IPS DF 4.7 (cell line): ENCODE measurements around the gene KIR3DL1.
"Not testable (repeated sequence)": the region's sequence is repeated elsewhere in the genome, so short reads cannot be mapped to it uniquely, and the experiment has no call there.

Experiments
- DNase-seq: peaks from one replicate; pipeline ENCODE4 v3.0.0-alpha.2; 2013; ENCODE audit warnings: low spot score; ENCODE audit errors: extremely low read depth

The KIR3DL1 gene

GRCh38 chr19:54814571-54814970 lies 1.7 kb upstream of the KIR3DL1 start:
- not testable (repeated sequence) for DNase-seq

DNA sequence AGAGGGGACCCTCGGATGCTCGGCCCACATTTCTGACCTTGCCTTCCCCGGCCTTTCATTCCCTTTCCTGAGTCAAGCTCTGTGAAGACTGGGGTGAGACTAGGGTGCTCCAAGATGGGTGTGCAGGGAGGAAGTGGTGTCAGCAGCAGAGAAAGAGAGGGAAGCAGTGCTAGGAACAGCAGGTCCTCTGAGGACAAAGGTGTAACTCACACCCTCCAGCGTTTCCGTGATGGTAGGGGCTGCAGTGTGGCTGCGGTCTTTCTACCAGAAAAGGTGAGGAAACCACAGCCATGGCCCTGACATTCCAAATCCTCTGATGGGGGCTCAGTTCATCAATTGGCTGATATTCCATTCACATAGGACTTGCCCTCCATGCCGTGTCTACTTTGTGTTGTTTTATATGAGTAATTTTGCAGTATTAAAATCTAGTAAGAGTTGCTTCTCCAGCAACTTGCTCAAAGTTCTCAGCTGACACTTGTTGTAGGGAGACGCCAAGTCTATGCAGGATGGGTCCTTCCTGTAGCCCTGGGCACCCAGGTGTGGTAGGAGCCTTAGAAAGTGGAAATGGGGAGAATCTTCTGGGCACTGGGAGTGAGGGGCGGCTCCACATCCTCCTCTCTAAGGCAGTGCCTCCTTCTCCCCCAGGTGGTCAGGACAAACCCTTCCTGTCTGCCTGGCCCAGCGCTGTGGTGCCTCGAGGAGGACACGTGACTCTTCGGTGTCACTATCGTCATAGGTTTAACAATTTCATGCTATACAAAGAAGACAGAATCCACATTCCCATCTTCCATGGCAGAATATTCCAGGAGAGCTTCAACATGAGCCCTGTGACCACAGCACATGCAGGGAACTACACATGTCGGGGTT lies 1.6 kb downstream of the KIR3DL1 start:
- DNase-seq, result no peak

DNA sequence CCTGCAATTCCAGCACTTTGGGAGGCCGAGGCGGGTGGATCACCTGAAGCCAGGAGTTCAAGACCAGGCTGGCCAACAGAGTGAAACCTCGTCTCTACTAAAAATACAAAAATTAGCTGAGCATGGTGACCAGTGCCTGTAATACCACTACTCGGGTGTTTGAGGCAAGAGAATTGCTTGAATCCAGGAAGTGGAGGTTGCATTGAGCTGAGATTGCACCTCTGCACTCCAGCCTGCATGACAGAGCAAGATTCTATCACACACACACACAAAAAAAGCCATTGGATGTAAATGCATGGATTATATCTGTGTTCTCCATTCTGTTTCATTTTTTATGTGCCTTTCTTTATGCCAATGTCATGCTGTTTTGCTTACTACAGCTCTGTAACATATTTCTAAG lies 8.1 kb downstream of the KIR3DL1 start:
- not testable (repeated sequence) for DNase-seq

DNA sequence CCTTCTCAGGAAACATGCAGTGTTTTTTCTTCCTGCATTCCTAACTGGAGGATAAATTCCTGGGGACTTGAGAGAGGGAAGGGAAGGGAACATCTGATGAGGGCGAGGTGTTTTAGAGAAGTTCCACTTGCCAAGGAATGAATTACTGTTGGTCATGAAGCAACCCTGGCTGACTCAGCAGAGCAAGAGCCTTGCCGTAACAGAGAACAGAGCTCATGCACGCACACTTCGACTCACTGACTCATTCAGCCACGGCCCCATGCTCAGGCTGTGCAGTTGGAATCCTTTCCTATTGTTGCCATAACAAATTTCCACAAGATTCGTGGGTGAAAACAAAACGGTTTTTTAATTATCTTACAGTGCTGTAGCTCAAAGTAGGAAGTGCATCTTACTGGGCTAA lies 9.1 kb downstream of the KIR3DL1 start:
- DNase-seq, result not testable (repeated sequence)

DNA sequence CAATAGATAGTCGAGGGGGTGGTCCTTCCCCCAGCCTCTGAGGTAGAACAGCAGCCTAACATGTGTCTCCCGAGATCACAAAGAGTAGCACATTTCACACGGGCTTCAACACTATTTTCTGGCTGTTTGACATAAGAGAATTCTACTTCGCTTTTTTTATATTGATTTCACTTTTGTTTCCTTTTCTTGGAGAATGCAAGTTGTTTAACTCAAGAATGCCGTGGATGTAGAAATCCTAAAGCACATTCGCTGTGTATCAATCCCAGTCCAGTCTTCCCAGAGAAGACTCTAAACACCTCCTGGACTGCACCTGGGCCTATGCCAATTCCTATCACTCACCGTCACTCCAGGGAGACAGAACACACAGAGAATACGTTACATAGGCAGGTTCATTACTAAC lies 11.8 kb downstream of the KIR3DL1 start:
- not testable (repeated sequence) for DNase-seq

GRCh38 chr19:54832496-54832895 lies 16.2 kb downstream of the KIR3DL1 start, which contains the start of gene KIR2DS4:
Gene KIR2DS4, plus strand, starts transcription at chr19:54832676.
- DNase-seq, result not testable (repeated sequence)

GRCh38 chr19:54835126-54835525 lies 18.9 kb downstream of the KIR3DL1 start:
- not testable (repeated sequence) for DNase-seq

GRCh38 chr19:54837522-54837921 lies 21.3 kb downstream of the KIR3DL1 start:
- DNase-seq, result not testable (repeated sequence)

GRCh38 chr19:54843171-54843570 lies 26.9 kb downstream of the KIR3DL1 start:
- DNase-seq, result not testable (repeated sequence)

GRCh38 chr19:54850061-54850640 lies 33.9 kb downstream of the KIR3DL1 start, which contains the start of gene KIR3DL2:
Gene KIR3DL2, plus strand, starts transcription at chr19:54850443. Its CDS starts 33 bp downstream, at chr19:54850476.
- not testable (repeated sequence) for DNase-seq

GRCh38 chr19:54850930-54851329 lies 34.7 kb downstream of the KIR3DL1 start:
- DNase-seq, result no peak

DNA sequence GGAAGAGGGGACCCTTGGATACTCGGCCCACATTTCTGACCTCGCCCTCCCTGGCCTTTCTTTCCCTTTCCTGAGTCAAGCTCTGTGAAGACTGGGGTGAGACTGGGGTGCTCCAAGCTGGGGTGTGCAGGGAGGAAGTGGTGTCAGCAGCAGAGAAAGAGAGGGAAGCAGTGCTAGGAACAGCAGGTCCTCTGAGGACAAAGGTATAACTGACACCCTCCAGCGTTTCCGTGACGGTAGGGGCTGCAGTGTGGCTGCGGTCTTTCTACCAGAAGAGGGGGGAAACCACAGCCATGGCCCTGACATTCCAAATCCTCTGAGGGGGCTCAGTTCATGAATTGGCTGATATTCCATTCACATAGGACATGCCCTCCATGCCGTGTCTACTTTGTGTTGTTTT lies 35.1 kb downstream of the KIR3DL1 start:
- DNase-seq, result no peak

GRCh38 chr19:54855241-54855640 lies 39.0 kb downstream of the KIR3DL1 start:
- DNase-seq, result not testable (repeated sequence)

DNA sequence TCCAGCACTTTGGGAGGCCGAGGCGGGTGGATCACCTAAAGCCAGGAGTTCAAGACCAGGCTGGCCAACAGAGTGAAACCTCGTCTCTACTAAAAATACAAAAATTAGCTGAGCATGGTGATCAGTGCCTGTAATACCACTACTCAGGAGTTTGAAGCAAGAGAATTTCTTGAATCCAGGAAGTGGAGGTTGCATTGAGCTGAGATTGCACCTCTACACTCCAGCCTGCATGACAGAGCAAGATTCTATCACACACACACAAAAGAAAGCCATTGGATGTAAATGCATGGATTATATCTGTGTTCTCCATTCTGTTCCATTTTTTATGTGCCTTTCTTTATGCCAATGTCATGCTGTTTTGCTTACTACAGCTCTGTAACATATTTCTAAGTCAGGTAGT lies 42.2 kb downstream of the KIR3DL1 start:
- DNase-seq, result not testable (repeated sequence)

DNA sequence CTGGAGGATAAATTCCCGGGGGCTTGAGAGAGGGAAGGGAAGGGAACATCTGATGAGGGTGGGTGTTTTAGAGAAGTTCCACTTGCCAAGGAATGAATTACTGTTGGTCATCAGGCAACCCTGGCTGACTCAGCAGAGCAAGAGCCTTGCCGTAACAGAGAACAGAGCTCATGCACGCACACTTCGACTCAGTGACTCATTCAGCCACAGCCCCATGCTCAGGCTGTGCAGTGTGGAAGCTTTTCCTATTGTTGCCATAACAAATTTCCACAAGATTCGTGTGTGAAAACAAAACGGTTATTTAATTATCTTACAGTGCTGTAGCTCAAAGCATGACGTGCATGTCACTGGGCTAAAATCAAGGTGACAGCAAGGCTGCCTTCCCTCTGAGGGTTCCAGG lies 43.2 kb downstream of the KIR3DL1 start:
- not testable (repeated sequence) for DNase-seq

DNA sequence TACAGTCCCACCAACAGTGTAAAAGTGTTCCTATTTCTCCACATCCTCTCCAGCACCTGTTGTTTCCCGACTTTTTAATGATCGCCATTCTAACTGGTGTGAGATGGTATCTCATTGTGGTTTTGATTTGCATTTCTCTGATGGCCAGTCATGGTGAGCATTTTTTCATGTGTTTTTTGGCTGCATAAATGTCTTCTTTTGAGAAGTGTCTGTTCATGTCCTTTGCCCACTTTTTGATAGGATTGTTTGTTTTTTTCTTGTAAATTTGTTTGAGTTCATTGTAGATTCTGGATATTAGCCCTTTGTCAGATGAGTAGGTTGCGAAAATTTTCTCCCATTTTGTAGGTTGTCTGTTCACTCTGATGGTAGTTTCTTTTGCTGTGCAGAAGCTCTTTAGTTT lies 47.2 kb downstream of the KIR3DL1 start:
- not testable (repeated sequence) for DNase-seq

DNA sequence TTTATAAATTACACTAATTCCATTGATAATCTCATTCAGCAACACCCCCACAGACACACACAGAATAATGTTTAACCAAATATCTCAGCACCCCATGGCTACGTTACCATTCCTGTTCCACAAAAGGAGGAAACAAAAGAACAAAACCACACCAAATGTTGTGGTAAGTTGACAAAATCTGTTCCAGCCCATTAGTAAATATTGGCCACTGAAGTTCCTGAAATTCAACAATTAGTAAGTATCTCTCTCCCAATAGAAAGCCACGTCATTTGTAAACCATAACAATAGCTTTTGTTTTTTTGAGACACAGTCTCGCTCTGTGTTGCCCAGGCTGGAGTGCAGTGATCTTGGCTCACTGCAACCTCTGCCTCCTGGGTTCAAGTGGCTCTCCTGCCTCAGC lies 55.4 kb downstream of the KIR3DL1 start:
- DNase-seq, result no peak

DNA sequence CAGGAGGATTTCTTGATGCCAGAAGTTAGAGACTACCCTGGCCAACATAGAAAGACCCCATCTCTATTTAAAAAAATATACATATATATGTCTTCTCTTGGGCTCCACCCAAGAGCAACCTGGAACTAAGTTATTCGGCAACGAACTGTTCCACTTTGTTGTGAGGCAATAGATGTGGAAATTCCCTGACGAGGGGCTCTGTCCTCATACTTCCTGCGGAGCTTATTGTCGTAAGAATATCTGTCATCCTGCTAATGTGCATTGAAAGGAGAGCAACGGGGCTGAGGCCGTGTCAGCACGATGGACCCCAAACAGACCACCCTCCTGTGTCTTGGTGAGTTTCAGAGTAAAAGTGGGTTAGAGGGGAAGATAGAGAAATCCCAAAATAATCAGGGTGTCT lies 57.7 kb downstream of the KIR3DL1 start, which contains the start of gene FCAR:
Gene FCAR, plus strand, starts transcription at position 246 of the 400 bp plus-strand sequence. Its CDS starts 55 bp downstream, at position 301.
- DNase-seq, result no peak

DNA sequence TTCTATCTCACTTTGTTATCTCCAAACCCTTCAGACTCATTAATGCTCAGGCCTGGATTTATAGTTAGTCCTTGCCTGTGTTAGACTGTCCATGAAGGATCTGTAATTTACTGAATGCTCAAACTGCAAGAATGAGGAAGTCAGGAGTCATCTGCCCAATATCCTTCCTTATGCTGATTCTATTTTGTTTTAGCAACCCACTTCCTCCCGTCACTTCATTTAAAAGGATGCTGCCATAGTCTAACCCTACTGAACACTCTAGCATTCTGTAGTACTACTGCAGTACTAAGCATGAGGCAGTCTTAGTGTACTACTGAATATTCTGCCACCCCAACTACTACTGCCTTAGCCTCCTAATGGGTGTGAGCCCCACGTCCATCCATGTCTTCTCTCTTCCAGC lies 59.2 kb downstream of the KIR3DL1 start:
- no peak for DNase-seq

GRCh38 chr19:54877471-54877870 lies 61.2 kb downstream of the KIR3DL1 start:
- no peak for DNase-seq
